ENCODE data around the gene NT5C1A.

Gene NT5C1A

GRCh38 chr1:39637361-39637760 lies 34.5 kb downstream of the NT5C1A start:
- no peak overlapping the region for H3K4me3 ChIP-seq (ENCODE audit: low read depth, low read length)
- ChIA-PET POLR2A (no interaction called here), CTCF (interaction anchor here (1.0 to 4.6 kb wide), 4 partner anchors 10 to 27 kb away, joined by 3 to 19 read pairs (median 4); no protein-coding TSS in a partner anchor)
- DNase-seq (ENCODE audit: low read depth, low spot score) = no peak
- TF ChIP-seq CTCF (IDR thresholded peaks at IDR 0.05; ENCODE audit: insufficient read depth, low read length, missing control alignments) = no peak

- ChIA-PET POLR2A (no interaction called here), CTCF (interaction anchor here (0.7 to 5.3 kb wide), 8 partner anchors 8 to 84 kb away, joined by 3 to 42 read pairs (median 4); partner anchors contain the start of gene PABPC4)
- no peak overlapping the region for H3K4me3 ChIP-seq (ENCODE audit: low read depth, low read length)
- DNase-seq (ENCODE audit: low read depth, low spot score) = no peak
- no peak for TF ChIP-seq CTCF (IDR thresholded peaks at IDR 0.05; ENCODE audit: insufficient read depth, low read length, missing control alignments)
Measured at GRCh38 chr1:39635871-39636210, 36.1 kb downstream of the NT5C1A start.

- CTCF ChIA-PET = interaction anchor here (0.7 to 5.3 kb wide), 10 partner anchors 9 to 85 kb away, joined by 3 to 42 read pairs (median 5); no protein-coding TSS in a partner anchor
- H3K4me3 ChIP-seq (ENCODE audit: low read depth, low read length) = no peak overlapping the region
- no peak for DNase-seq (ENCODE audit: low read depth, low spot score)
- TF ChIP-seq CTCF (IDR thresholded peaks at IDR 0.05; ENCODE audit: insufficient read depth, low read length, missing control alignments) = no peak
- POLR2A ChIA-PET = no interaction called here
Measured at GRCh38 chr1:39635205-39635870, 36.6 kb downstream of the NT5C1A start.

- CTCF ChIA-PET = interaction anchor here (0.9 to 5.3 kb wide), 8 partner anchors 11 to 28 kb away, joined by 3 to 42 read pairs (median 9); no protein-coding TSS in a partner anchor
- DNase-seq (ENCODE audit: low read depth, low spot score) = no peak
- TF ChIP-seq CTCF (IDR thresholded peaks at IDR 0.05; ENCODE audit: insufficient read depth, low read length, missing control alignments) = no peak
- POLR2A ChIA-PET = interaction anchor here (0.7 kb wide), 1 partner anchor 15 kb away, joined by 3 read pairs; no protein-coding TSS in a partner anchor
- H3K4me3 ChIP-seq (ENCODE audit: low read depth, low read length) = no peak overlapping the region
Measured at GRCh38 chr1:39633422-39633821, 38.5 kb downstream of the NT5C1A start.

- ChIA-PET POLR2A (no interaction called here), CTCF (interaction anchor here (0.9 to 5.3 kb wide), 10 partner anchors 8 to 28 kb away, joined by 3 to 42 read pairs (median 4); no protein-coding TSS in a partner anchor)
- DNase-seq (ENCODE audit: low read depth, low spot score) = no peak
- no peak for TF ChIP-seq CTCF (IDR thresholded peaks at IDR 0.05; ENCODE audit: insufficient read depth, low read length, missing control alignments)
- peak overlapping the region; percentile 19 for H3K4me3 ChIP-seq (ENCODE audit: low read depth, low read length)
Measured at GRCh38 chr1:39632682-39633417, 39.1 kb downstream of the NT5C1A start.

GRCh38 chr1:39632323-39632681 lies 39.6 kb downstream of the NT5C1A start:
- TF ChIP-seq CTCF (IDR thresholded peaks at IDR 0.05; ENCODE audit: insufficient read depth, low read length, missing control alignments) = no peak
- POLR2A ChIA-PET = no interaction called here
- DNase-seq (ENCODE audit: low read depth, low spot score) = no peak
- CTCF ChIA-PET = interaction anchor here (0.9 to 5.3 kb wide), 8 partner anchors 9 to 27 kb away, joined by 3 to 42 read pairs (median 4); no protein-coding TSS in a partner anchor
- no peak overlapping the region for H3K4me3 ChIP-seq (ENCODE audit: low read depth, low read length)

Data from AG04449 (cell line).